H1 (cell line): ENCODE measurements around the gene ANKRD29.

Experiments
- BACH1 ChIP-seq: IDR thresholded peaks from 2 replicates; pipeline ENCODE4 v1.6.1; 2012; ENCODE audit warnings: low read length, improper control_type of control experiment
- RAD21 ChIP-seq, 2 experiments: IDR thresholded peaks in 1 of 2; conservative IDR thresholded peaks in 1 of 2; 2 replicates each; pipeline ENCODE4 v1.6.1; 2011; ENCODE audit warnings: low read depth in 2 of 2, low read length in 2 of 2, improper control_type of control experiment in 1 of 2, inconsistent platforms in 1 of 2, mild to moderate bottlenecking in 1 of 2, moderate library complexity in 1 of 2
- TF ChIP-seq, protein P1 (sequence below), 3 experiments: IDR thresholded peaks; 1 replicate in 2 of 3; 2 replicates in 1 of 3; pipeline versions ENCODE4 v1.5.1 to v1.6.1; 2011; ENCODE audit warnings: low read length in 3 of 3, mild to moderate bottlenecking in 3 of 3, inconsistent platforms in 2 of 3, low read depth in 1 of 3, moderate library complexity in 1 of 3; ENCODE audit not compliant: insufficient read depth in 1 of 3; ENCODE audit errors: control extremely low read depth in 1 of 3

DNA sequence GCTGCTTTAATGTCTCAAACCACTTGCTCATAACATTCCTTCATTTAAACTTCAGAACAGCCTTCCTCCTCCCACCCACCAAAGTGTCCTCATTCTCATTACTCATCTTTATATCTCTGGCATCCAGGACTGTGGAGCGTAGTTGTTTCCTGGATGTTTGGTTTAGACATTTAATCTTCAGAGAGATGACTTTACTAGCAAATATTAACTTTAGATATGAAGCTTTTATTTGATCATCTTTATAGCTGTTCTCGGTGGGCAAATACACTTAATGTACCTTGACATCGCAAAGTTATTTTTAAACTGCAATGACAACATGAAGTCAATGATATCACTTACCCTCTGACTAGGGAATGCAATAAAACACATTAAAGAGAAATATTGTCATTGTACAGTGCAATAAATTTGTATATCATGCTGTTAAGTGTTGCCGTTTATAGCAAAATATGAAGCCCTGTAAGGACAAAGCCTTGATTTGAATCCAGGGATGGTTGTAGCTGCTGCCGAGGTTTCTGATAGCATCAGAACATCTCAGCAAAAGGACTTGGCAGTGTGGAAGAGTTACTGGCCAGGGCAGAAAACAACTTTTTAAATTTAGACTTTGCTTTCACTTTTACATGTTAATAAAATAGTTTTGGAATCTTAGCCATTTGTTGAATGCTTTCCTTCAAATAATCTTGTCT, 21.9 kb upstream of the ANKRD29 start:
- TF ChIP-seq BACH1 (no peak), RAD21 (IDR thresholded peaks at IDR 0.05 in 1 of 2, conservative IDR thresholded peaks at IDR 0.05 in 1 of 2; ENCODE audit: low read depth in 2 of 2, low read length in 2 of 2) (no peak)
- TF ChIP-seq, protein P1, sequence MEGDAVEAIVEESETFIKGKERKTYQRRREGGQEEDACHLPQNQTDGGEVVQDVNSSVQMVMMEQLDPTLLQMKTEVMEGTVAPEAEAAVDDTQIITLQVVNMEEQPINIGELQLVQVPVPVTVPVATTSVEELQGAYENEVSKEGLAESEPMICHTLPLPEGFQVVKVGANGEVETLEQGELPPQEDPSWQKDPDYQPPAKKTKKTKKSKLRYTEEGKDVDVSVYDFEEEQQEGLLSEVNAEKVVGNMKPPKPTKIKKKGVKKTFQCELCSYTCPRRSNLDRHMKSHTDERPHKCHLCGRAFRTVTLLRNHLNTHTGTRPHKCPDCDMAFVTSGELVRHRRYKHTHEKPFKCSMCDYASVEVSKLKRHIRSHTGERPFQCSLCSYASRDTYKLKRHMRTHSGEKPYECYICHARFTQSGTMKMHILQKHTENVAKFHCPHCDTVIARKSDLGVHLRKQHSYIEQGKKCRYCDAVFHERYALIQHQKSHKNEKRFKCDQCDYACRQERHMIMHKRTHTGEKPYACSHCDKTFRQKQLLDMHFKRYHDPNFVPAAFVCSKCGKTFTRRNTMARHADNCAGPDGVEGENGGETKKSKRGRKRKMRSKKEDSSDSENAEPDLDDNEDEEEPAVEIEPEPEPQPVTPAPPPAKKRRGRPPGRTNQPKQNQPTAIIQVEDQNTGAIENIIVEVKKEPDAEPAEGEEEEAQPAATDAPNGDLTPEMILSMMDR (IDR thresholded peaks at IDR 0.05; ENCODE audit: control extremely low read depth in 1 of 3, insufficient read depth in 1 of 3, low read depth in 1 of 3, low read length in 3 of 3) = no peak
